Loucy (cell line): ENCODE results near the gene TBX1.
"Not testable (repeated sequence)": the region's sequence is repeated elsewhere in the genome, so short reads cannot be mapped to it uniquely, and the experiment has no call there.

Source experiments
- H2AFZ ChIP-seq: fragments of 200-600 bp; sonication (generic); 2 replicates; pipeline ENCODE4 v1.6.0; 2016; ENCODE audit warnings: antibody characterized with exemption, mild to moderate bottlenecking, low read length, moderate library complexity
- H3F3A ChIP-seq: fragments of 200-600 bp; 2 replicates; pipeline ENCODE4 v1.6.0; 2016; ENCODE audit warnings: antibody characterized with exemption, low read depth, mild to moderate bottlenecking
- H3K27me3 ChIP-seq: fragments of 200-600 bp; sonication (generic); 2 replicates; pipeline ENCODE4 v1.6.1; 2014; ENCODE audit warnings: low read length, mild to moderate bottlenecking; ENCODE audit not compliant: insufficient read depth, poor library complexity, severe bottlenecking
- H3K36me3 ChIP-seq: fragments of 200-600 bp; sonication (generic); 2 replicates; pipeline ENCODE4 v1.6.1; 2016; ENCODE audit warnings: low read length; ENCODE audit not compliant: insufficient read depth
- H3K4me1 ChIP-seq: fragments of 200-600 bp; sonication (generic); 2 replicates; pipeline ENCODE4 v1.5.1; 2014; ENCODE audit warnings: low read length, mild to moderate bottlenecking; ENCODE audit not compliant: insufficient read depth, poor library complexity, severe bottlenecking
- H3K4me2 ChIP-seq: fragments of 200-600 bp; sonication (generic); 2 replicates; pipeline ENCODE4 v1.6.0; 2014; ENCODE audit warnings: antibody characterized with exemption, low read length, low read depth, mild to moderate bottlenecking; ENCODE audit not compliant: poor library complexity, severe bottlenecking
- H3K4me3 ChIP-seq: fragments of 200-600 bp; sonication (generic); 2 replicates; pipeline ENCODE4 v1.5.1; 2014; ENCODE audit warnings: low read length, mild to moderate bottlenecking, mixed read lengths; ENCODE audit not compliant: poor library complexity, severe bottlenecking
- H3K79me2 ChIP-seq: fragments of 200-600 bp; sonication (generic); 2 replicates; pipeline ENCODE4 v1.6.1; 2014; ENCODE audit warnings: low read length; ENCODE audit not compliant: insufficient read depth
- H3K9ac ChIP-seq: fragments of 200-600 bp; sonication (generic); 2 replicates; pipeline ENCODE4 v1.6.0; 2014; ENCODE audit warnings: mild to moderate bottlenecking, low read depth, low read length, moderate library complexity; ENCODE audit not compliant: poor library complexity, severe bottlenecking
- H3K9me2 ChIP-seq: fragments of 200-600 bp; sonication (generic); replicated peaks from 2 replicates; pipeline ENCODE4 v1.6.1; 2016; ENCODE audit warnings: low read depth, low read length, mixed read lengths
- H3K9me3 ChIP-seq: fragments of 200-600 bp; sonication (generic); 2 replicates; pipeline ENCODE4 v1.6.1; 2014; ENCODE audit warnings: mild to moderate bottlenecking, antibody characterized with exemption, low read length, low read depth; ENCODE audit not compliant: insufficient read depth
- H4K20me1 ChIP-seq: fragments of 200-600 bp; sonication (generic); 2 replicates; pipeline ENCODE4 v1.6.0; 2014; ENCODE audit warnings: antibody characterized with exemption, low read length, mild to moderate bottlenecking; ENCODE audit not compliant: insufficient read depth, poor library complexity, severe bottlenecking
- CTCF ChIP-seq: fragments of 200-600 bp; sonication (generic); conservative IDR thresholded peaks from 2 replicates; pipeline ENCODE4 v1.5.1; 2014; ENCODE audit warnings: mild to moderate bottlenecking, antibody characterized with exemption, low read length
- EZH2phosphoT487 ChIP-seq: fragments of 200-600 bp; IDR thresholded peaks from 2 replicates; pipeline ENCODE4 v1.6.1; 2018; ENCODE audit warnings: antibody characterized with exemption, mild to moderate bottlenecking, moderate library complexity, borderline replicate concordance

TBX1 gene

DNA sequence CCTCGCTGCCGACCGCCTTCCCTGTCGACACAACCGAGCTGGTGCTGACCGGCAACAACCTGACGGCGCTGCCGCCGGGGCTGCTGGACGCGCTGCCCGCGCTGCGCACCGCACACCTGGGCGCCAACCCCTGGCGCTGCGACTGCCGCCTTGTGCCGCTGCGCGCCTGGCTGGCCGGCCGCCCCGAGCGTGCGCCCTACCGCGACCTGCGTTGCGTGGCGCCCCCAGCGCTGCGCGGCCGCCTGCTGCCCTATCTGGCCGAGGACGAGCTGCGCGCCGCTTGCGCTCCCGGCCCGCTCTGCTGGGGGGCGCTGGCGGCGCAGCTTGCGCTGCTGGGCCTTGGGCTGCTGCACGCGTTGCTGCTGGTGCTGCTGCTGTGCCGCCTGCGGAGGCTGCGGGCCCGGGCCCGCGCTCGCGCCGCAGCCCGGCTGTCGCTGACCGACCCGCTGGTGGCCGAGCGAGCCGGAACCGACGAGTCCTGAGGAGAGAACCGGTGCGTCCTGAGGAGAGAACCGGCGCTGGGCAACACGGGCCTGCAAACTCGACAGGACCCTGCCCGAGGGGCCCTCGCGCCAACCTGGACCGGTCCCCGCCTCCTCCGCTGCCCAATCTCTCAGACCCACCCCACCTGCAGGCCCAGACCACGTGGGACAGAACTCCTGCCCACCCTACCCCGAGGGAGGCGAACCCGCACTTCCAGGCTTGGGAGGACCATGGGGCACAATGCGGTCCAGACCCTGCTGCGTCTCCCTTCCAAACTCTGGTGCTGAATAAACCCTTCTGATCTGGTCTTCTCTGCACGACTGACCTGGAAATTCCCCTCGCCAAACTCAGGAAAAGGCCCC lies 36.4 kb upstream of the TBX1 start:
- Histone ChIP-seq H3K27me3 (no peaks in the 10 kb centered on the region), H2AFZ (no peak overlapping the region), H3K9me3 (no peaks in the 10 kb centered on the region), H3K36me3 (no peaks in the 10 kb centered on the region), H3K4me1 (no peaks in the 10 kb centered on the region), H3F3A (no peaks in the 10 kb centered on the region), H3K79me2 (no peaks in the 10 kb centered on the region), H3K4me2 (no peak overlapping the region), H3K9ac (no peak overlapping the region), H4K20me1 (no peaks in the 10 kb centered on the region), H3K4me3 (no peak overlapping the region), H3K9me2 (no peaks in the 10 kb centered on the region)
- TF ChIP-seq EZH2phosphoT487 (no peak), CTCF (no peak)

DNA sequence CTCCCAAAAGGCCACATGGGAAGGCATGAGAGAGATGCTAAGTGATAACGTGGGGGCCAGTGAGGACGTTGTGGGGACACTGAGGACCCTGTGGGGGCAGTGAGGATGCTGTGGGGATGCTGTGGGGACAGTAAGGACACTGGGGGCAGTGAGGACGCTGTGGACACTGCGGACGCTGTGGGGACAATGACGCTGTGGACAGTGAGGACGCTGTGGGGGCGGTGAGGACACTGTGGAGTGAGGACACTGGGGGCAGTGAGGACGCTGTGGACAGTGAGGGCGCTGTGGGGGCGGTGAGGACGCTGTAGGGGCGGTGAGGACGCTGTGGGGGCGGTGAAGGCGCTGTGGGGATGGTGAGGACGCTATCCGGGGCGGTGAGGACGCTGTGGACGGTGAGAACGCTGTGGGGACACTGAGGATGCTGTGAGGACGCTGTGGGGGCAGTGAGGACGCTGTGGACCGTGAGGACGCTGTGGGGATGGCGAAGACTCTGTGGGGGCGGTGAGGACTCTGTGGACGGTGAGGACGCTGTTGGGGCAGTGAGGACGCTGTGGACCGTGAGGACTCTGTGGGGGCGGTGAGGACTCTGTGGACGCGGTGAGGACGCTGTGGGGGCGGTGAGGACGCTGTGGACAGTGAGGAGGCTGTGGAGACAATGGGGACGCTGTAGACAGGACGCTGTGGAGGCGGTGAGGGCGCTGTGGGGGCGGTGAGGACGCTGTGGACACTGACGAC lies 35.5 kb upstream of the TBX1 start:
- Histone ChIP-seq H3K4me2 (no peak overlapping the region), H3K36me3 (no peaks in the 10 kb centered on the region), H3K79me2 (no peaks in the 10 kb centered on the region), H3K27me3 (no peaks in the 10 kb centered on the region), H3K4me3 (no peak overlapping the region), H3F3A (no peaks in the 10 kb centered on the region), H3K4me1 (no peaks in the 10 kb centered on the region), H3K9ac (no peak overlapping the region), H4K20me1 (no peaks in the 10 kb centered on the region), H3K9me3 (no peaks in the 10 kb centered on the region), H3K9me2 (no peaks in the 10 kb centered on the region), H2AFZ (no peak overlapping the region)
- TF ChIP-seq CTCF: no peak
- no peak for TF ChIP-seq EZH2phosphoT487

DNA sequence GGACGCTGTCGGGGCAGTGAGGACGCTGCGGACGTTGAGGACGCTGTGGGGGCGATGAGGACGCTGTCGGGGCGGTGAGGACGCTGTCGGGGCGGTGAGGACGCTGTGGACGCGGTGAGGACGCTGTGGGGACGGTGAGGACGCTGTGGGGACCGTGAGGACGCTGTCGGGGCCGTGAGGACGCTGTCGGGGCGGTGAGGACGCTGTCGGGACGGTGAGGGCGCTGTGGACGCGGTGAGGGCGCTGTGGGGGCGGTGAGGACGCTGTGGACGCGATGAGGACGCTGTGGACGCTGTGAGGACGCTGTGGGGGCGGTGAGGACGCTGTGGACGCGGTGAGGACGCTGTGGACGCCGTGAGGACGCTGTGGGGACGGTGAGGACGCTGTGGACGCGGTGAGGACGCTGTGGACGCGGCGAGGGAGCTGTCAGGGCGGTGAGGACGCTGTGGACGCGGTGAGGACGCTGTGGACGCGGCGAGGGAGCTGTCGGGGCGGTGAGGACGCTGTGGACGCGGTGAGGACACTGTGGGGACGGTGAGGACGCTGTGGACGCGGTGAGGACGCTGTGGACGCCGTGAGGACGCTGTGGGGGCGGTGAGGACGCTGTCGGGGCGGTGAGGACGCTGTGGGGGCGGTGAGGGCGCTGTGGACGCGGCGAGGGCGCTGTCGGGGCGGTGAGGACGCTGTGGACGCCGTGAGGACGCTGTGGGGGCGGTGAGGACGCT lies 34.4 kb upstream of the TBX1 start:
- not testable (repeated sequence) for H3K4me2 ChIP-seq, H3K4me1 ChIP-seq, H2AFZ ChIP-seq, H3K79me2 ChIP-seq, H3K36me3 ChIP-seq, H3K9ac ChIP-seq, H3K9me3 ChIP-seq, H3F3A ChIP-seq, H3K4me3 ChIP-seq, H4K20me1 ChIP-seq, H3K9me2 ChIP-seq, H3K27me3 ChIP-seq
